ENCODE measurements around the gene PHF23.

Gene PHF23

GRCh38 chr17:7239091-7240027 is at the start of gene PHF23:
Gene PHF23, minus strand, starts transcription at chr17:7239457. Its CDS starts 178 bp downstream, at chr17:7239279.
- peak; percentile 91 for DNase-seq (ENCODE audit: low read depth)

GRCh38 chr17:7285679-7286078 is 46.4 kb upstream of the PHF23 start:
- DNase-seq (ENCODE audit: low read depth): no peak

DNA sequence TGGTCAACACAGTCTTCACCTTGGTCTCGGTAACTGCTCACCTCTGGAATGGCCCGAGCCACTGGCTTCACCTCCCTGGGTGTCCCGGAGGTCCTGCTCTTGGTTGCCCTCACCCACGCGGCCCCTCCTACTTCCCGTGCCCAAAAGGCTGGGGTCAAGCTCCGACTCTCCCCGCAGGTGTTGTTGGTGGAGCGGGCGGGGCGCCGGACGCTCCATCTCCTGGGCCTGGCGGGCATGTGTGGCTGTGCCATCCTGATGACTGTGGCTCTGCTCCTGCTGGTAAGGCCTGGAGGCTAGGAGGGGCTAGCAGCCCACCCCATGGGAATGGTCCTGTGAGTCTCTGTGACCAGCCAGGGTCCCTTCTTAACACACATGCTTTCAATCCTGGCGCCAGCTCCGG is 45.7 kb upstream of the PHF23 start:
- DNase-seq (ENCODE audit: low read depth): no peak

GRCh38 chr17:7283471-7284216 is 44.4 kb upstream of the PHF23 start:
- DNase-seq (ENCODE audit: low read depth): no peak

GRCh38 chr17:7282752-7283321 is 43.6 kb upstream of the PHF23 start:
- DNase-seq (ENCODE audit: low read depth): no peak

GRCh38 chr17:7281953-7282751 is 42.9 kb upstream of the PHF23 start:
- DNase-seq (ENCODE audit: low read depth): no peak

DNA sequence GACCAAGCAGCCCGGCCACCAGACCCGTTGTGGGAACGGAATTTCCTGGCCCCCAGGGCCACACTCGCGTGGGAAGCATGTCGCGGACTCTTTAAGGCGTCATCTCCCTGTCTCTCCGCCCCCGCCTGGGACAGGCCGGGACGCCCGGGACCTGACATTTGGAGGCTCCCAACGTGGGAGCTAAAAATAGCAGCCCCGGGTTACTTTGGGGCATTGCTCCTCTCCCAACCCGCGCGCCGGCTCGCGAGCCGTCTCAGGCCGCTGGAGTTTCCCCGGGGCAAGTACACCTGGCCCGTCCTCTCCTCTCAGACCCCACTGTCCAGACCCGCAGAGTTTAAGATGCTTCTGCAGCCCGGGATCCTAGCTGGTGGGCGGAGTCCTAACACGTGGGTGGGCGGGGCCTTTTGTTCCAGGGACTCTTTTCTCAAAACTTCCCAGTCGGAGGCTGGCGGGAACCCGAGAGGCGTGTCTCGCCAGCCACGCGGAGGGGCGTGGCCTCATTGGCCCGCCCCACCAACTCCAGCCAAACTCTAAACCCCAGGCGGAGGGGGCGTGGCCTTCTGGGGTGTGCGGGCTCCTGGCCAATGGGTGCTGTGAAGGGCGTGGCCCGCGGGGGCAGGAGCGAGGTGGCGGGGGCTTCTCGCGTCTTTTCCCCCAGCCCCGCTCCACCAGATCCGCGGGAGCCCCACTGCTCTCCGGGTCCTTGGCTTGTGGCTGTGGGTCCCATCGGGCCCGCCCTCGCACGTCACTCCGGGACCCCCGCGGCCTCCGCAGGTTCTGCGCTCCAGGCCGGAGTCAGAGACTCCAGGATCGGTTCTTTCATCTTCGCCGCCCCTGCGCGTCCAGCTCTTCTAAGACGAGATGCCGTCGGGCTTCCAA is 42.1 kb upstream of the PHF23 start, which contains the start of gene SLC2A4:
TSS of gene SLC2A4 (plus strand) at position 645 of the 879 bp plus-strand sequence. CDS start at position 862, 217 bp downstream.
- peak; percentile 77 for DNase-seq (ENCODE audit: low read depth)

GRCh38 chr17:7280519-7281073 is 41.3 kb upstream of the PHF23 start:
- DNase-seq (ENCODE audit: low read depth): peak; percentile 69

DNA sequence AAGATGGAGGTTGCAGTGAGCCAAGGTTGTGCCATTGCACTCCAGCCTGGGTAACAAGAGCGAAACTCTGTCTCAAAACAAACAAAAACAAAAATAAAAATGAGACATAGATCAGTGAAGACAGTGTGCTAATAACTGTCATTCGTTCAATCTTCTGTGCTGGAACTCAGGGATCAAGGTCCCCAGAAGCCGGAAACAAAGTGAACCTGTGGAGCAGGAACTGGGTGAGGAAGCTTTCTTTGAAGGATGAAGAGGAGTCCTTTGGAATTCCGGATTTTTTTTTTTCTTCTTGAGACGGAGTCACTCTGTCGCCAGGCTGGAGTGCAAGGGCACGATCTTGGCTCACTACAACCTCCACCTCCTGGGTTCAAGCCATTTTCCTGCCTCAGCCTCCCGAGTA is 40.2 kb upstream of the PHF23 start:
- DNase-seq (ENCODE audit: low read depth): no peak

DNA sequence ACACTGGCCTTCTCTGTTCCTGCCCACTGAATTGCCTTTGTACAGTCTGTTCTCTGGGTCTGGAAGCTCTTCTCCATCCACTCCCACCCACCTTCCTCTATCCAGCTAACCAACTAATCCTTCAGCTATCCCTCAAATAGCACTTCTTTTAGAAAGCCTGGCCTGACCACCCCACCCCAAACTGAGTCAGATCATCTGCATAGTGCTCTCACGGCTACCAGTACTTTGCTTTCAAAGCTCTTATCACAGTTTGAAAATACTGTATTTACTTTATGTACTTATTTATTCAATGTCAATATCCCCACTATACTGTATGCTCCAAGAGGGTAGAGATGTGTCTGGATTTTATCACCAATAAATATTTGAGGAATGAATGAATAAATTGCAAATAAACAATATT is 27.5 kb upstream of the PHF23 start:
- DNase-seq (ENCODE audit: low read depth): no peak

DNA sequence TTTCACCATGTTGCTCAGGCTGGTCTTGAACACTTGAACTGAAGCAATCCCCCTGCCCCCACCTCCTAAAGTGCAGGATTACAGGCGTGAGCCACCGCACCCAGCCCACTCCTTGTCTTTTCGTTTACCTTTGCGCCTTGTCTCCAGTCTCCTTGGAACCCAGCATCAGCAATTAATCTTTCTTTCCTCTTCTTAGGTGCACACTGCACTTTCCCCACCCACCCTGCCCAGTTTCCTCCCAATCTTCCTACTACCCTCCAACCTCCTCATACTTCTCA is 24.5 kb upstream of the PHF23 start:
- DNase-seq (ENCODE audit: low read depth): no peak

- no peak for DNase-seq (ENCODE audit: low read depth)
These were observed 23.9 kb upstream of the PHF23 start for GRCh38 chr17:7262935-7263800.

- no peak for DNase-seq (ENCODE audit: low read depth)
These were observed 23.1 kb upstream of the PHF23 start, which contains the start of gene CLDN7 for GRCh38 chr17:7262192-7262934. Gene CLDN7, minus strand, starts transcription at chr17:7262478. Its CDS starts 435 bp downstream, at chr17:7262043.

- DNase-seq (ENCODE audit: low read depth): no peak
These were observed 22.3 kb upstream of the PHF23 start for GRCh38 chr17:7261379-7262191.

DNA sequence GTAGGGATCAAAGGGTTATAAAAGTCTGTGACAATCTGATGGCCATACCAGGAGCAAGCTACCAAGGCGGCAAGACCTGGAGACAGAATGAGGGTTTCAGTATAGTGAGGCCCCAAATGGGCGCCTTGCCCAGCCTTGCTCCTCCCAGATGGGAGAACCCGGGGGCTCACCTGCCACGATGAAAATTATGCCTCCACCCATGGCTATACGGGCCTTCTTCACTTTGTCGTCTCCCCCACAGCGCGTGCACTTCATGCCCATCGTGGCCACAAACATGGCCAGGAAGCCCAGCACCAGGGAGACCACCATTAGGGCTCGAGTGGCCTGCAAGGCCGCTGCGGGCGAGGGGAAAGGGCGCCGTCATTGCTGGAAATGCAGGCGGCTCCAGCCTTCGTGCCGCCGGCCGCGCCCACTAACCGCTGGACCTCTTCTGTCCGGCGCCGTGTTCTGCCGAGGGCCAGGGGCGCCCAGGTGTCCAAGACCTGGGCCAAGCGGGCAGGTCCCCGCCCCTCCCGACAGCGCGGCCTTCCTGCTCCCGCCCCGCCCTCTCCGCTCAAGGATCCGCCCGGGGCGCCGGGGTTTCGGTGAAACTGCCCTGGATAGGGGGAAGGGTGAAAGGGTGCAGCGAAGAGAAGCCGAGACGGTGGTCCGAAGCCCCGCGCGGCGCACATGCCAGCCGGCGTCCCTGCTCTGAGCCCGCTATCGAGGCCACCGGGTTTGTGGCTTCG is 21.6 kb upstream of the PHF23 start:
- DNase-seq (ENCODE audit: low read depth): no peak

DNA sequence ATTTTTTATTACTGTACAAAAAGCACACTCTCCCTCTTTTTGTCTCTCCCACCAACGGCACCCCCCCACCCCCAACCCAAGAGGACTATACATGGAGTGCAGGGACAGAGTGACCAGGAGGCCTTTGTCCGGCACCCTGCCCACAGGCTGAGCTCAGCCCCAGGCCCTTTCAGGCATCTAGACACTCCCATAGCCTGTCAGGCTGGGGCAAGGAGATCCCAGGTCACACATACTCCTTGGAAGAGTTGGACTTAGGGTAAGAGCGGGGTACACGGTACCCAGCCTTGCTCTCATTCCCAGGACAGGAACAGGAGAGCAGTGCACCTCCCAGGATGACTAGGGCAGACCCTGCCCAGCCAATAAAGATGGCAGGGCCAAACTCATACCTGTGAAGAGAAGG is 20.9 kb upstream of the PHF23 start:
- no peak for DNase-seq (ENCODE audit: low read depth)

DNA sequence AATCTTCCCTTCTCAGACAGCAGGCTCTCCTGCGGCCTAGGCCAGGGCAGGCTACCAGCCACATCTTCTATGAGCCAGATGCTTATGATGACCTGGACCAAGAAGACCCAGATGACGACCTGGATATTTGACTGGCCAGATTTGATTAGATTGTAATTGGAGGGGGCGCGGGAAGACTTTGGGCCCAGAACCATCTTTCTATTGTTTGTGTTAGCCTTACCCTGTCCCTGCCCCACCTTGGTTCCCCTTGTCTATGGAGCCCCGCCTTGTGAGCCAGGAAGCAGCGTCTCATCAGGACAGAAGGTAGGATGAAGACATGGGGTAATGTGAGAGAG is 20.3 kb upstream of the PHF23 start:
- no peak for DNase-seq (ENCODE audit: low read depth)

All from stimulated activated CD8-positive, alpha-beta memory T cell treated with anti-CD3 and anti-CD28 coated beads, Interleukin-15, amount 100 ng/mL, for 24 hours (primary cell).